Measurements from ENCODE around the gene MTCH1.
A peak's percentile ranks its signal among the peaks of the same experiment; 100 is the strongest.

Gene MTCH1

GRCh38 chr6:36971921-36972673 is 13.9 kb downstream of the MTCH1 start:
- DNase-seq (ENCODE audit: low read depth in 2 of 3, low spot score in 2 of 3) = no peak

GRCh38 chr6:36970892-36971842 is 14.8 kb downstream of the MTCH1 start:
- no peak for DNase-seq (ENCODE audit: low read depth in 2 of 3, low spot score in 2 of 3)

- DNase-seq (ENCODE audit: low read depth in 2 of 3, low spot score in 2 of 3) = no peak
Measured at GRCh38 chr6:36969988-36970891, 15.8 kb downstream of the MTCH1 start.

- DNase-seq (ENCODE audit: low read depth in 2 of 3, low spot score in 2 of 3) = no peak
Measured at GRCh38 chr6:36969240-36969691, 16.7 kb downstream of the MTCH1 start.

- DNase-seq (ENCODE audit: low read depth in 2 of 3, low spot score in 2 of 3) = no peak
Measured at GRCh38 chr6:36968266-36968977, 17.6 kb downstream of the MTCH1 start.

- DNase-seq (ENCODE audit: low read depth in 2 of 3, low spot score in 2 of 3) = no peak
Measured at GRCh38 chr6:36967757-36968156, 18.2 kb downstream of the MTCH1 start.

GRCh38 chr6:36967301-36967700 is 18.7 kb downstream of the MTCH1 start:
- no peak for DNase-seq (ENCODE audit: low read depth in 2 of 3, low spot score in 2 of 3)

- DNase-seq (ENCODE audit: low read depth in 2 of 3, low spot score in 2 of 3) = no peak
Measured at GRCh38 chr6:36964908-36965307, 21.1 kb downstream of the MTCH1 start.

GRCh38 chr6:36964349-36964748 is 21.6 kb downstream of the MTCH1 start:
- no peak for DNase-seq (ENCODE audit: low read depth in 2 of 3, low spot score in 2 of 3)

GRCh38 chr6:36963451-36964290 is 22.3 kb downstream of the MTCH1 start:
- DNase-seq (ENCODE audit: low read depth in 2 of 3, low spot score in 2 of 3) = no peak

- DNase-seq (ENCODE audit: low read depth in 2 of 3, low spot score in 2 of 3) = peak in 1 of 3 experiments; percentile 14
Measured at GRCh38 chr6:36962874-36963273, 23.1 kb downstream of the MTCH1 start.

GRCh38 chr6:36961441-36962435 is 24.3 kb downstream of the MTCH1 start:
- no peak for DNase-seq (ENCODE audit: low read depth in 2 of 3, low spot score in 2 of 3)

- no peak for DNase-seq (ENCODE audit: low read depth in 2 of 3, low spot score in 2 of 3)
Measured at GRCh38 chr6:36959555-36960250, 26.3 kb downstream of the MTCH1 start.

GRCh38 chr6:36958775-36959554 is 27.0 kb downstream of the MTCH1 start:
- no peak for DNase-seq (ENCODE audit: low read depth in 2 of 3, low spot score in 2 of 3)

- DNase-seq (ENCODE audit: low read depth in 2 of 3, low spot score in 2 of 3) = no peak
Measured at GRCh38 chr6:36957773-36958271, 28.2 kb downstream of the MTCH1 start.

GRCh38 chr6:36956446-36956820 is 29.6 kb downstream of the MTCH1 start:
- no peak for DNase-seq (ENCODE audit: low read depth in 2 of 3, low spot score in 2 of 3)
